GM12891 (cell line): ENCODE measurements around the gene LPAR2.

Experiments used
- DNase-seq: peaks from one replicate; pipeline ENCODE4 v3.0.0; 2011; ENCODE audit warnings: low spot score; ENCODE audit not compliant: insufficient read length
- FAIRE-seq: peaks from 2 replicates; lab custom pipeline; 2011; peaks lifted over from hg19 to GRCh38; lab: Jason Lieb, UNC
- PAX5 ChIP-seq: IDR thresholded peaks from 2 replicates; pipeline ENCODE4 v1.6.1; 2011; ENCODE audit warnings: low read length, moderate library complexity, mild to moderate bottlenecking; ENCODE audit not compliant: insufficient read depth, severe bottlenecking
- POLR2A ChIP-seq: IDR thresholded peaks from 2 replicates; pipeline ENCODE4 v1.6.1; 2011; ENCODE audit warnings: low read depth, low read length, control low read depth
- POLR2AphosphoS5 ChIP-seq: IDR thresholded peaks from 2 replicates; pipeline ENCODE4 v1.6.1; 2011; ENCODE audit warnings: low read depth, low read length, control low read depth
- POU2F2 ChIP-seq: IDR thresholded peaks from 2 replicates; pipeline ENCODE4 v1.6.1; 2011; ENCODE audit warnings: low read depth, mild to moderate bottlenecking, control low read depth, low read length, moderate library complexity
- SPI1 ChIP-seq: IDR thresholded peaks from 2 replicates; pipeline ENCODE4 v1.6.1; 2011; ENCODE audit warnings: low read depth, low read length, control low read depth
- TAF1 ChIP-seq: IDR thresholded peaks from 2 replicates; pipeline ENCODE4 v1.6.1; 2011; ENCODE audit warnings: low read depth, low read length, control low read depth

LPAR2 gene

GRCh38 chr19:19584356-19584755 is 43.7 kb downstream of the LPAR2 start:
- TF ChIP-seq SPI1, result no peak
- no peak for TF ChIP-seq TAF1
- TF ChIP-seq POLR2A, result no peak
- TF ChIP-seq POLR2AphosphoS5, result no peak
- TF ChIP-seq POU2F2, result no peak
- no peak for TF ChIP-seq PAX5
- FAIRE-seq, result no peak

DNA sequence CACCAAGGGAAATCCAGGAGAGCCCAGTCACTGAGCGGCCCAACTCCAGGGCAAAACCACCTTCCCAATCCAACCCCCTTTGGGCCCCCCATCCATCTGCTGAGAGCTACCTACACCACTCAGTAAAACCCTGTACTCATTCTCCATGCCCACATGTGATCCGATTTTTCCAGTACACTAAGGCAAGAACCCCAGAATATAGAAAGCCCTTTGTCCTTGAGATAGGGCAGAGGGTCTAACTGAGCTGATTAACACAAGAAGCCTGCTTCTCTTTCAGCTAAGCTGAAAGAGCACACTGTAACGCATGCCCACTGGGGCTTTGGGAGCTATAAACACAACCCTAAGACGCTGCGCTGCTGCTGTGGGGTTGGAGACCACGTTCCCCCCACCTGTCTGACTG is 45.5 kb downstream of the LPAR2 start:
- no peak for DNase-seq
- TF ChIP-seq POLR2AphosphoS5 (no peak), TAF1 (no peak), PAX5 (no peak), POLR2A (no peak), POU2F2 (no peak), SPI1 (no peak)
- FAIRE-seq, result no peak

More at GRCh38 chr19:19584356-19584755, 43.7 kb downstream of the LPAR2 start:
- no peak for DNase-seq

DNA sequence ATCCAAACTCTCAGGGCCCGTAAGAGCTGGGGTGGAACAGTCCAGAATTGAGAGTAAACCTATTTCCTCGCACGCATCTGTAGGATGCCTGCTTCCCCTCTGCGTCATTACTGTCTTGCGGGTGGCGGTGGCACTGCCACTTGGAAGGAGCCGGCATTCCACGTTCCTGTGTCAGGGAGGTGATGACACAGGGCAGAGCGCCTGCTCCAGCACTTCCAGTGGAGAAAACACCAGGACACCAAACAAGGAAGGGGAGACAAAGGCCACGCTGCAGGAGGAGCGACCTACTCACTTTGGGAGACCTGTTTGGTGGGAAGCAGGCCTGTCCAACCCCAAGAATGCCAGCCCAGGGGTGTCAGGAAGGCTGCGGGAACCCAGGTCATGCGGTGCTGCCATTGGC is 46.6 kb downstream of the LPAR2 start:
- FAIRE-seq (no peak), DNase-seq (no peak)
- TF ChIP-seq PAX5 (no peak), POU2F2 (no peak), POLR2A (no peak), SPI1 (no peak), TAF1 (no peak), POLR2AphosphoS5 (no peak)

- DNase-seq (no peak), FAIRE-seq (no peak)
- no peak for TF ChIP-seq POLR2AphosphoS5
- TF ChIP-seq PAX5, result no peak
- TF ChIP-seq POLR2A, result no peak
- no peak for TF ChIP-seq TAF1
- no peak for TF ChIP-seq POU2F2
- TF ChIP-seq SPI1, result no peak
Measured at GRCh38 chr19:19580418-19580817, 47.6 kb downstream of the LPAR2 start.

- DNase-seq (no peak), FAIRE-seq (no peak)
- TF ChIP-seq TAF1 (no peak), POU2F2 (no peak), POLR2A (no peak), POLR2AphosphoS5 (no peak), PAX5 (no peak), SPI1 (no peak)
Measured at GRCh38 chr19:19579533-19580361, 48.3 kb downstream of the LPAR2 start.

GRCh38 chr19:19578252-19578651 is 49.8 kb downstream of the LPAR2 start:
- FAIRE-seq (no peak), DNase-seq (no peak)

GRCh38 chr19:19575411-19575810 is 52.6 kb downstream of the LPAR2 start:
- FAIRE-seq (no peak), DNase-seq (no peak)
- TF ChIP-seq PAX5 (no peak), TAF1 (no peak), POLR2A (no peak)

More at GRCh38 chr19:19578252-19578651, 49.8 kb downstream of the LPAR2 start:
- TF ChIP-seq PAX5 (no peak), SPI1 (no peak), POLR2AphosphoS5 (no peak), POLR2A (no peak), TAF1 (no peak)
